Activated CD4-positive, CD25-positive, alpha-beta regulatory T cell treated with anti-CD3 and anti-CD28 coated beads, Interleukin-2, amount 50 U/mL, for 72 hours (primary cell): ENCODE measurements around the gene GRIK4.

Experiments used
- DNase-seq: peaks from one replicate; pipeline ENCODE4 v3.0.0; 2021

GRIK4 gene

DNA sequence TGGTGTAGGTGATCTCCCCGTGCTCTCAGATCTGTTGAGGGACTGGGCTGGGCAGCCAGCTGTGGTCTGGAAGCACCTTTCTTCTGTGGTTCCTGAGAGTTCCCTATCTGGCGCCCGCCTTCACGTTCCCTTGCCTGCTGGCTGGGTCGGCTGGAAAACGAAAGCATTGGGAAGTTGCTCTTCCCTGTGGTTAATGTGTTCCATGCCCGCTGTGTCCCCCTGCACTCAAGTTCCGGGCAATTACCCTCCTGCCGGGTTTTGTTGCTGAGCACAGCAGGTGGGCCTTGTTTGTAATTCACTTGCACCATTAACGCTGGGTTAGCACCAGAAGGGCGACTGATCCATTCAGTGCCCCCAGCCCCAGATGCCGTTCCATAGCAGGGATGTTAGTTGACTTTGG, 134.1 kb downstream of the GRIK4 start:
- no peak for DNase-seq

GRCh38 chr11:120646206-120646605, 134.7 kb downstream of the GRIK4 start:
- DNase-seq, result no peak

DNA sequence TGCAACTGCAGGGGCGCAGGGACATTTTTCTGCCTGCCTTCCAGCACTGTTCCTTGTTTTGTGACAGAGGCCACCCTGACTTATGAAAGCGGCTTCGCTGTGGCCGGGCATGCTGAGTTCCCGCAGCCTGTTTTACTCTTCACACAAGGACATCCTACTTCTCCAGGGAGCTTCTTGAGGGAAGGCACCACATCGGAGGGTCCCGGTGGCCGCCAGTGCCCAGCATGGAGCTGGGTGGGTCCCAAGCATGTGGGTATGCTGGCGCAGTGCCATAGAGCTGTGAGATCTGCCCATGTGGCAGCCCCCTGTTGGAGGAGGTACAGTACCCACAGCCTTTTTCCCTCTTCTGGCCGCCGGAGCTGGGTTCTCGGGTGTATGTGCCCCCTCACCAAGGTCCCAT, 136.1 kb downstream of the GRIK4 start:
- no peak for DNase-seq

DNA sequence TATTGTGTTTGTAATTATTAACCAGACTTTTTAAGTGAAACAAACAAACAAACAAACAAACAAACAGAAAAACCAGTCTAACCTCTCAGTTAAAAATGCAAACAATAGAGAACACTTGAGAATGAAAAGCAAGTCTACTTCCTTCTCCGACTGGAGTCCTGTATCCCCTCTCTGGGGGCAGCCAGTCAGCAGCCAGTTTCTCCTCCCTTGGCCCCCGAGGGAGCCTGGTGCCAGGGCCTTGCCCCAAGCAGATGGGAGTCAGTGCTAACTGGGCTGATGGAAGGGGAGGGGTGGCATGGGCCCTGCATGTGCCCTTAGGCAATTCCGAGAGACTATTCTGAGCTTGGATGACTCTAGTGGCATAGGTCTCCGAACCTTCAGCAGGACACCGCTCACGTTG, 137.2 kb downstream of the GRIK4 start:
- no peak for DNase-seq

- DNase-seq, result no peak
Measured at GRCh38 chr11:120649316-120649715, 137.8 kb downstream of the GRIK4 start.

- DNase-seq, result no peak
Measured at GRCh38 chr11:120651396-120651795, 139.8 kb downstream of the GRIK4 start.

GRCh38 chr11:120651836-120652235, 140.3 kb downstream of the GRIK4 start:
- no peak for DNase-seq

DNA sequence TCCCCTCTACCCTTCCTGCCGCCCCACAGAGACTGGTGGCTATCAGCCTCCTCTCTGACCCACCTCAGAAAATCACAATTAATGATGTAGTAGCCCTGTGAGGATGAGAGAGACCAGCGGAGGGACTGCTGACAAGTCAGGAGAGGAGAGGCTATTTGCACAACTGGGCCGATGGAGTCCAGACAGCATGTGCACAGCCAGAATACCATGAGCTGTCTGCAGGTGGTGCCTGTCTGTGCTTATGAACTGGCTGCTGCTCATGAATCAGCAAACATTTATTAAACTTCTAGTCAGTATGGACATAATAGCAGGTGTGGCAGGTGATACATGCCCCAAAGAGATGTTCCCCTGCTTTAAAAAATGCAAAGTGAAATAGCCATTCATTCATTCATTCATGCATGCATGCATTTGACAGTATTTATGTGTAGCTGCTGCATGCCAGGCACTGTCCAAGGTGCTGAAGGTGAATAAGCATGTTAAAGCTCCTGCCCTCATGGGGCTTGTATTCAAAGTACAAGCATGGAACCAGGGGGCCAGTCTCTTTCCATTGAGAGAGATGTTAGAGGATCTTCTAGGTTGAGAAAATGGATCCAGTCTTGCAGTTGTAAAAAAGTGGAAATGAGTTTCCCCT, 141.3 kb downstream of the GRIK4 start:
- DNase-seq, result no peak

GRCh38 chr11:120655589-120655988, 144.0 kb downstream of the GRIK4 start:
- DNase-seq, result no peak

GRCh38 chr11:120657306-120658070, 145.9 kb downstream of the GRIK4 start:
- DNase-seq, result no peak

- DNase-seq, result no peak
Measured at GRCh38 chr11:120658071-120658423, 146.5 kb downstream of the GRIK4 start.

DNA sequence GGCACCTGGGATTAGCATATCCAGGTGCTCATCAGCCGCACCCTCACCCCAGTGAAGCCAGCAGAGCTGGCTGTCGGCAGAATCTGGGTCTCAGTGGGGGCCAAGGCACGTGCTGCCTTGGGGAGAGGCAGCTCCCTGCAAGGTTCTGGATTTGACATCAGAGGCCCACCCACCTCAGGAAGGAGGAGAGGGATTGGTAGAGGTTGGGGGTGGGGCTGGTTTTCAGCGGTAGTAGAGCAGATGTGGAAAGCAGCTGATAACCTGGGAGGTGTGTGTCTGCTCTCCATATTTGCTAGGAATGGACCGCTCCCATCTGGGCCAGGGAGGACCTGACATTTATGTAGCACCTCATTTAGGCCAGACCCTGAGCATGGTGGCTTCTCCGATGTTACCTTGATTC, 147.5 kb downstream of the GRIK4 start:
- no peak for DNase-seq

DNA sequence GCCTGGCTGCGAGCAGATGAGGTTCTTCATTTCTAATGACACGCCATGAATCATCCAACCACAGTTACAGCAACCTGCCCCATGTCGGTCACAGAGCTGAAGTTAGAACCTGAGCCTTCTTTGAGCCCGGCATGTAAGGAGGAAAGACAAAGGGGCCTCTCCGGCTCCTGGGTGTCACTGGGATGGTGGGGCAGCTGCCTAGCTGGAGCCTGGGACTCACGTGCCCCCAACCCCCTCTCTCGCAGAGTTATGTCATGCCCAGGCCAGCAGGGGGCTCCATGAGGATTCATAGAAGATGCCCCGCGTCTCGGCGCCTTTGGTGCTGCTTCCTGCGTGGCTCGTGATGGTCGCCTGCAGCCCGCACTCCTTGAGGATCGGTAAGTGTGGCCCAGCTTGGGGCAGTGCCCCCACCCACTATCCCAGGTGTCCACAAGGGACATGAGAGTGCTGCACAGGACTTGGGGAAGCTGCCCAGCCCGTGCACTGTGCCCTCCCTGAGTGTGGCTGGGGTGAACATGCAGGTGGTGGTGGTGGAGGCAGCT, 148.5 kb downstream of the GRIK4 start:
- no peak for DNase-seq

GRCh38 chr11:120662071-120662676, 150.6 kb downstream of the GRIK4 start:
- no peak for DNase-seq

DNA sequence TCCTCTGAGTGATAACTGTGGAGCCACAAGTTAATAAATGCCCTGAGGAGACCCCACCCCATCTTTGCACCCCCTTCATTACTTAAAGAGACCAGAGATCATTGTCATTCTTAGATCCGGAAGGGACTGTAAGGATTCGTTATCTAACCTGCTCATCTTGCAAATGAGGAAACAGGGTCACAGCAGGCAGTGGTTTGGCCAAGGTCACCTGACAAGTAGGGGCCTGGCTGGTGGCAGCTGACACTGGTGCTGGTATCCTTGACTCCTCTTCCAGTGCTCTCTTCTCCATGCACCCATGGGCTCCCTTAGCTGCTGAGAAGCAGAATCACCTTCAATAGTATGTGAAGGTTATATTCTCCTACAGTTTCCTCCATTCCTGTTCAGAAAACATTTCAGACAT, 151.6 kb downstream of the GRIK4 start:
- no peak for DNase-seq

- DNase-seq, result no peak
Measured at GRCh38 chr11:120666121-120666639, 154.6 kb downstream of the GRIK4 start.

GRCh38 chr11:120667281-120667680, 155.7 kb downstream of the GRIK4 start:
- no peak for DNase-seq

DNA sequence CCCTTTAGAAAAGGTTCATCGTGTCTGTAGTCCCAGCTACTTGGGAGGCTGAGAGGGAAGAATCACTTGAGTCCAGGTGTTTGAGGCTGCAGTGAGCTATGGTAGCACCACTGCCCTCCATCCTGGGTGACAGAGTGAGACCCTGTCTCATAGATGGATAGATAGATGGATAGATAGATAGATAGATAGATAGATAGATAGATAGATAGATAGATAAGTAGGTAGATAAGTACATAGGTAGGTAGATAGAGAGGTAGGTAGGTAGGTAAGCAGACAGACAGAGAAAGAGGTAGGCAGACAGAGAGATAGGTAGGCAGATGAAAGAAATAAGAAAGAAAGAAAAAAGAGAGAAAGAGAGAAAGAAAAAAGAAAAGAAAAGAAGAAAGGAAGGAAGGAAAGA, 156.4 kb downstream of the GRIK4 start:
- DNase-seq, result no peak

- DNase-seq, result no peak
Measured at GRCh38 chr11:120668537-120668936, 157.0 kb downstream of the GRIK4 start.

DNA sequence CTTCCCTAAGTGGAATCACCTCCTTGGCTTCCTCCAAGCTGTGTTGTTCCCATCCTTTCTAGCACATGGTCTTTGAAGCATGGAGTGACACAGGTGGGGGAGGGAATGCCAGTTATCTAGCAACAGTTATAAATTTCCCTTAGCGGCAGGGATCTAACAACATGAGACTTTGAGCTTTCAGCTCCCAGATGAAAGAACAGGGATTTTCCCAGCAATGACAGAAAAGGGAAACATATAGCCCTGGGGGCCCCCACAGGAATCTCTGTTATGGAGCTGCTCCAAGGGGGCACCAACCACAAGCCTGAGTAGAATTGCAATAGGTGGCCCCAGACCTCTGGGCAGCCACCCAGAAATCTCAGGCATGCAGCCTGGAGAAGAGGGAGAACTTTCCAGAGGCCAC, 163.0 kb downstream of the GRIK4 start:
- no peak for DNase-seq

DNA sequence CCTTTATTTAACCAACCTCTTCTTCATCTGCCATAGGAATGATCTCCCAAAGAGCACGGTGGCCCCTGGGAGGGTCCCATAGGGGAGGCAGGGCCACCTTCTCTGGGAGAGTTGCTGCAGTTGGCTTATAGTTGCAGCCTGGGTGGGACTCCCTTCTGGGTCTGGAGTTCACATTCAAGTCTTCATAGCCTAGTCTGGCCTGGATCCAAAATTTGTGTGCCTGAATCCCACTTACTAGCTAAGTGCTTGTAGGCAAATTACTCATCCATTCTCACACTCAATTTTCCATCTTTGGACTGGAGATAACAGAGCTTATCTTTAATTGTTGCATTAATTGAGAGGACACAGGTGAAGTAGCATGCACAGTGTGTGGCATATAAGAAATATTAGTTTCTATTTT, 163.6 kb downstream of the GRIK4 start:
- no peak for DNase-seq

DNA sequence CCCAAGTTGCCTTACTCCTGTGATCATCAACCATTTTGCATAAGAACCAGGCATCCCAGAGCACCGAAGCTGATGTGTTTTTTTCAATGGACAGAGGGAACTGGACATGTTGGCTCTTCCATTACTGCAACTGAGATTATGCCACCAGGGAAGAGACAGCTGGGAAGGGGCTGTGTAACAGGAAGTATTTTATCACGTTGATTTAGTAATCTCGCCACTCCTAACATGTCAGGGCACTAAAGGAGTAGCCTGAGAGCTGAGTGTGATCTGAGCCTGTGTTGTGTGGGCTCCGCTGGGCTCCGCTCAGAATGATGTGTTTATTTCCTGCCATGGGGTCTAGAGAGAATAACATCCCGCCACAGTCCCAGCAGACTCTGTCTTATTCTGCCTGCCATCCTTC, 165.4 kb downstream of the GRIK4 start:
- DNase-seq, result no peak

DNA sequence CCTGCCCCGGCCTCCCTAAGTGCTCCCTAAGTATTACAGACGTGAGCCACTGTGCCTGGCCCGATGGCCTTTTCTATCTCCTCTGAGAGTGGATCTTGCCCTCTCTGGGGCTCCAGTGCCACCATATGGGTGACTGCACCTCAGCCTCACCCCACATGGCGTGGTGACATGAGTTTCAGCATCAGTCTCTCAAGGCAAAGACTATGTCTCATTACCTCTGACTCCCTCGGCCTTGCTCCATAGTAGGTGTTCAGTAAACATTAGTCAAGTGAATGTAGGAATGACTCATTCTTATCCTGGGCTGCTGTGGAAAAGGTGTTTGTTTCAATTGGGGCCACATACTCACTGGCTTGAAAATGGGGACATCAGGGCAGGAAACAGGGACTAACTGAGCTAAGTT, 168.8 kb downstream of the GRIK4 start:
- no peak for DNase-seq
